Effector memory CD8-positive, alpha-beta T cell (primary cell): ENCODE data around the gene ERCC8.

Experiments used
- ATAC-seq: fragments of 150-1000 bp; cut with Tn5 transposase; replicated peaks from 2 replicates; pipeline ENCODE4 v1.10.0; 2021; ENCODE audit warnings: mild to moderate bottlenecking, moderate library complexity
- DNase-seq, 3 experiments: peaks; one replicate each; pipeline ENCODE4 v3.0.0; 2021
- H3K27ac Mint-ChIP-seq, 2 donors: one replicate each; pipeline ENCODE4 v1.8.0; 2022; ENCODE audit warnings: mild to moderate bottlenecking in 2 of 2, mixed read lengths in 2 of 2, moderate library complexity in 2 of 2
- H3K27me3 Mint-ChIP-seq, 2 donors: one replicate each; pipeline ENCODE4 v1.8.0; 2022; ENCODE audit warnings: mixed read lengths in 2 of 2
- H3K36me3 Mint-ChIP-seq: one replicate; pipeline ENCODE4 v1.8.0; 2022; ENCODE audit warnings: mild to moderate bottlenecking, moderate library complexity, mixed read lengths; ENCODE audit not compliant: insufficient read depth
- H3K4me1 Mint-ChIP-seq, 2 donors: one replicate each; pipeline ENCODE4 v1.8.0; 2022; ENCODE audit warnings: low read depth in 2 of 2, mixed read lengths in 2 of 2
- H3K4me3 Mint-ChIP-seq, 2 donors: one replicate each; pipeline ENCODE4 v1.8.0; 2022; ENCODE audit warnings: mild to moderate bottlenecking in 2 of 2, mixed read lengths in 2 of 2, moderate library complexity in 2 of 2
- H3K9me3 Mint-ChIP-seq, 2 donors: one replicate each; pipeline ENCODE4 v1.8.0; 2022; ENCODE audit warnings: mixed read lengths in 2 of 2

The ERCC8 gene

GRCh38 chr5:60842871-60843385 lies 101.9 kb downstream of the ERCC8 start:
- no peak for ATAC-seq
- Mint-ChIP-seq H3K36me3 (peaks cover 3% of the 10 kb centered on the region), H3K9me3 (no peaks in the 10 kb centered on the region), H3K27me3 (peaks cover 45 to 70% of the 10 kb centered on the region in 2 donors), H3K4me3 (peak overlapping the region; percentile 52 to 57), H3K27ac (no peak overlapping the region), H3K4me1 (peaks cover 3% of the 10 kb centered on the region in 2 donors)
- DNase-seq: no peak

DNA sequence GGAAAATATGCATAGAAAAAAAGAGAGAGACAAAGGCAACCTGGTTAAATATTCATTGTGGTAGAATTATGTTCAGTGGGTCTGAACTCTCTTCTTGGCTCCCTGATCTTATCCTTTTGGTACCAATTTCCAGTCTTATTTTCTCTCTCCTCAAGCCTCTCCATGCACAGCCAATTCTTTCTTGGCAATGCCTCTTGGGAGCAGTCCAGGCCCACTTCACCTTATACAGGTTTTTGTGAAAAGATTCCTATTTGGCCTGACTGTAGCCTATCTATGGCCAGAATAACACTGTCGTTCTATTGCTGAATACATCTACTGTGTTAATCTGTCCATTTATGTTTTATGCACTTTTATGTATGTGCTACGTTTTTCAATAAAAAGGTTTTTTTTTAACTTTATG lies 103.5 kb downstream of the ERCC8 start:
- DNase-seq: no peak
- Mint-ChIP-seq H3K27ac (no peak overlapping the region), H3K4me3 (no peak overlapping the region), H3K36me3 (peaks cover 3% of the 10 kb centered on the region), H3K9me3 (no peaks in the 10 kb centered on the region), H3K27me3 (peaks cover 40 to 65% of the 10 kb centered on the region in 2 donors), H3K4me1 (peaks cover 3% of the 10 kb centered on the region in 2 donors)
- no peak for ATAC-seq

- DNase-seq (no peak), ATAC-seq (no peak)
- no peaks in the 10 kb centered on the region for H3K36me3 Mint-ChIP-seq
- no peaks in the 10 kb centered on the region for H3K4me1 Mint-ChIP-seq
- peaks cover 0 to 31% of the 10 kb centered on the region in 2 donors for H3K27me3 Mint-ChIP-seq
- no peak overlapping the region for H3K27ac Mint-ChIP-seq
- H3K9me3 Mint-ChIP-seq: no peaks in the 10 kb centered on the region
- H3K4me3 Mint-ChIP-seq: no peak overlapping the region
Observed at GRCh38 chr5:60836131-60836530, 108.7 kb downstream of the ERCC8 start.

- Mint-ChIP-seq H3K27ac (no peak overlapping the region), H3K4me1 (no peaks in the 10 kb centered on the region), H3K4me3 (no peak overlapping the region), H3K36me3 (no peaks in the 10 kb centered on the region), H3K27me3 (peaks cover 0 to 28% of the 10 kb centered on the region in 2 donors), H3K9me3 (no peaks in the 10 kb centered on the region)
- ATAC-seq (no peak), DNase-seq (no peak)
Observed at GRCh38 chr5:60835554-60835953, 109.3 kb downstream of the ERCC8 start.

GRCh38 chr5:60833520-60833919 lies 111.3 kb downstream of the ERCC8 start:
- DNase-seq (no peak), ATAC-seq (no peak)
- no peak overlapping the region for H3K4me3 Mint-ChIP-seq
- peaks cover 0 to 15% of the 10 kb centered on the region in 2 donors for H3K27me3 Mint-ChIP-seq
- H3K36me3 Mint-ChIP-seq: no peaks in the 10 kb centered on the region
- H3K4me1 Mint-ChIP-seq: peaks cover 0 to 2% of the 10 kb centered on the region in 2 donors
- no peak overlapping the region for H3K27ac Mint-ChIP-seq
- no peaks in the 10 kb centered on the region for H3K9me3 Mint-ChIP-seq

GRCh38 chr5:60830581-60831127 lies 114.2 kb downstream of the ERCC8 start:
- Mint-ChIP-seq H3K27me3 (peaks cover 5 to 13% of the 10 kb centered on the region in 2 donors), H3K9me3 (no peaks in the 10 kb centered on the region), H3K4me3 (no peak overlapping the region), H3K4me1 (peaks cover 0 to 2% of the 10 kb centered on the region in 2 donors), H3K27ac (no peak overlapping the region), H3K36me3 (no peaks in the 10 kb centered on the region)
- no peak for ATAC-seq
- DNase-seq: no peak

DNA sequence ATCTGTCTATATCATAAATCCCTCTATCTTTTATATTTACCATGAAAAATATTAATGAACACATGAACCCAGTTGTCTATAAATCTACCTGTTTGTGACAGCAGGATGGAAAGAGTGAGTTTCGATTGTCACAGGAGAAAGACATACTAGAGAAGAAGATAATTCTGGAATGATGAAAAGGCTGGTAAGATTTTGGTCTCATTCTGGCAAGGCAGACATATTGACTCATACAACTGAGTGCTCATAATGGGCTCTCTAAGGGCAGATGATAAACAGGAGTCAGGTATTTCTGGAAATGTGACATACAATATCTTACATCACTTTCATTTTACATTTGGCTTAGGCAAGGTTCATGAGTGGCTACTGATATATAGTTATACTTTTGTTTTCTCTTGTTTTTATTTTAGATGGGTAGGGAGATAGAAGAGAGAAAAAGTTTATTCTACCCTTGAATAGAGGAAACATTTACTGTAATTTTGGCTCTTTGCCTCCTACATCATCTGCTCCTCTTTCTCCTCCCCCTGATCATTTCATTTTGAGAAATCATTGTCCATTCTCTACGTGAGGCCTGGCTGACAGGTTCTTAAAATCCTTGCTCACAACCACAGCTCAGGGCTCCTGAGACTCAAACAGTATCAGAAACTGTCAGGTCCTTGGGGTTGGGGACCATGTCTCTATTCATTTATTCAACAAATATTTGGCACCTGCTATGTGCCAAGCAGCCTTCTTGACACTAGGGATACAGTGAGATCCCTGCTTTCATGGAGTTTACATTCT lies 115.2 kb downstream of the ERCC8 start:
- no peaks in the 10 kb centered on the region for H3K36me3 Mint-ChIP-seq

GRCh38 chr5:60827201-60827600 lies 117.7 kb downstream of the ERCC8 start:
- Mint-ChIP-seq H3K4me1 (peaks cover 0 to 2% of the 10 kb centered on the region in 2 donors), H3K36me3 (no peaks in the 10 kb centered on the region), H3K27me3 (peaks cover 5 to 8% of the 10 kb centered on the region in 2 donors), H3K9me3 (no peaks in the 10 kb centered on the region), H3K27ac (no peak overlapping the region), H3K4me3 (no peak overlapping the region)
- ATAC-seq (no peak), DNase-seq (no peak)

More for the DNA sequence above, 115.2 kb downstream of the ERCC8 start:
- ATAC-seq: no peak
- Mint-ChIP-seq H3K4me1 (peaks cover 0 to 2% of the 10 kb centered on the region in 2 donors), H3K27me3 (peaks cover 5 to 8% of the 10 kb centered on the region in 2 donors), H3K27ac (no peak overlapping the region), H3K4me3 (no peak overlapping the region), H3K9me3 (no peaks in the 10 kb centered on the region)
- DNase-seq: no peak

- DNase-seq: no peak
- Mint-ChIP-seq H3K36me3 (no peaks in the 10 kb centered on the region), H3K27ac (no peak overlapping the region), H3K4me1 (peaks cover 0 to 2% of the 10 kb centered on the region in 2 donors), H3K27me3 (peaks cover 5 to 8% of the 10 kb centered on the region in 2 donors), H3K4me3 (no peak overlapping the region), H3K9me3 (no peaks in the 10 kb centered on the region)
- no peak for ATAC-seq
Observed at GRCh38 chr5:60826653-60827052, 118.2 kb downstream of the ERCC8 start.
